Thoracic aorta (tissue), 2 donors: Measurements from ENCODE around the gene MCF2L. TPM values are rescaled to one million over a fixed set of nuclear protein-coding genes. Genes with fewer than 3 reads are reported as not detected.

Source experiments
- ATAC-seq: fragments of 150-250 bp; one replicate; pipeline ENCODE4 v1.8.0; 2017; ENCODE audit warnings: low read depth; ENCODE audit not compliant: insufficient number of reproducible peaks, low FRiP score
- DNase-seq: peaks from one replicate; pipeline ENCODE4 v3.0.0-alpha.2; 2020; ENCODE audit warnings: low spot score
- H3K27ac ChIP-seq, 2 donors: fragments of 200-600 bp; sonication (generic); 1 replicate in 1 of 2; 2 replicates in 1 of 2; pipeline ENCODE4 v1.5.1; 2016; ENCODE audit warnings: mild to moderate bottlenecking in 2 of 2, moderate library complexity in 2 of 2
- H3K27me3 ChIP-seq: fragments of 200-600 bp; sonication (generic); replicated peaks from 2 replicates; pipeline ENCODE4 v1.6.0; 2016; ENCODE audit warnings: mild to moderate bottlenecking; ENCODE audit not compliant: insufficient read depth
- H3K36me3 ChIP-seq: fragments of 200-600 bp; sonication (generic); one replicate; pipeline ENCODE4 v1.5.1; 2016
- H3K4me1 ChIP-seq, 2 donors: fragments of 200-600 bp; sonication (generic); 1 replicate in 1 of 2; 2 replicates in 1 of 2; pipeline versions ENCODE4 v1.5.1 to v1.6.0; 2016; ENCODE audit warnings: low read depth in 2 of 2, mild to moderate bottlenecking in 1 of 2; ENCODE audit not compliant: control insufficient read depth in 1 of 2
- H3K4me3 ChIP-seq: fragments of 200-600 bp; sonication (generic); 2 replicates; pipeline ENCODE4 v1.5.1; 2016; ENCODE audit warnings: mild to moderate bottlenecking
- H3K9me3 ChIP-seq: fragments of 200-600 bp; sonication (generic); 2 replicates; pipeline ENCODE4 v1.5.1; 2016
- total RNA-seq, 2 donors: library from RNA; depleted of rRNA; stranded (reverse); fragments of >200 nt; gene quantifications; one replicate each; pipeline versions ENCODE4 v1.1.0 to v1.2.3, GENCODE V29; 2016
- TF ChIP-seq, protein P1 (sequence below): fragments of 200-600 bp; sonication (generic); IDR thresholded peaks from one replicate; pipeline ENCODE4 v1.5.1; 2019; ENCODE audit warnings: antibody characterized with exemption

Gene MCF2L
- total RNA-seq, 2 donors from 2014 or later: 34.9 to 49.2 TPM

DNA sequence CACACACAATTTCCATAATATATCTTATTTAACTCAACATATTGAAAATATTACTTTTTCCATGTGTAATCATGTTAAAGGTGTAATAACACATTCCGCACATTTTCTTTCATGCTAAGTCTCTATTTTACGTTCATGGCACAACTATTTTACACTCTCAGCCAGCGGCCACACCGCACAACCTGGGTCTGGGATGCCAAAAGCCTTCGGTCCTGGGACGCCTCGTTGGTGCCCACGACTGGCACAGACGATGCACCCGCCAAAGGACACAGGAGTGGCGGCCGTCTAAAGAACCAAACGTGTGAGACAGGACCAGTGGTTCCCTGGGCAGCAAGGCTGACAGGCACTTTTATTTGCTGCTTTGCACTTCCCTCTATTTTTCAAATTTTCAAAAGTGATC, 179.4 kb downstream of the MCF2L start:
- Histone ChIP-seq H3K4me3 (no peak overlapping the region), H3K4me1 (peaks cover 7 to 15% of the 10 kb centered on the region in 2 donors), H3K9me3 (no peaks in the 10 kb centered on the region), H3K27me3 (no peaks in the 10 kb centered on the region), H3K27ac (no peak overlapping the region), H3K36me3 (no peaks in the 10 kb centered on the region)
- ATAC-seq: no peak
- TF ChIP-seq, protein P1, sequence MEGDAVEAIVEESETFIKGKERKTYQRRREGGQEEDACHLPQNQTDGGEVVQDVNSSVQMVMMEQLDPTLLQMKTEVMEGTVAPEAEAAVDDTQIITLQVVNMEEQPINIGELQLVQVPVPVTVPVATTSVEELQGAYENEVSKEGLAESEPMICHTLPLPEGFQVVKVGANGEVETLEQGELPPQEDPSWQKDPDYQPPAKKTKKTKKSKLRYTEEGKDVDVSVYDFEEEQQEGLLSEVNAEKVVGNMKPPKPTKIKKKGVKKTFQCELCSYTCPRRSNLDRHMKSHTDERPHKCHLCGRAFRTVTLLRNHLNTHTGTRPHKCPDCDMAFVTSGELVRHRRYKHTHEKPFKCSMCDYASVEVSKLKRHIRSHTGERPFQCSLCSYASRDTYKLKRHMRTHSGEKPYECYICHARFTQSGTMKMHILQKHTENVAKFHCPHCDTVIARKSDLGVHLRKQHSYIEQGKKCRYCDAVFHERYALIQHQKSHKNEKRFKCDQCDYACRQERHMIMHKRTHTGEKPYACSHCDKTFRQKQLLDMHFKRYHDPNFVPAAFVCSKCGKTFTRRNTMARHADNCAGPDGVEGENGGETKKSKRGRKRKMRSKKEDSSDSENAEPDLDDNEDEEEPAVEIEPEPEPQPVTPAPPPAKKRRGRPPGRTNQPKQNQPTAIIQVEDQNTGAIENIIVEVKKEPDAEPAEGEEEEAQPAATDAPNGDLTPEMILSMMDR: no peak
- DNase-seq: no peak

DNA sequence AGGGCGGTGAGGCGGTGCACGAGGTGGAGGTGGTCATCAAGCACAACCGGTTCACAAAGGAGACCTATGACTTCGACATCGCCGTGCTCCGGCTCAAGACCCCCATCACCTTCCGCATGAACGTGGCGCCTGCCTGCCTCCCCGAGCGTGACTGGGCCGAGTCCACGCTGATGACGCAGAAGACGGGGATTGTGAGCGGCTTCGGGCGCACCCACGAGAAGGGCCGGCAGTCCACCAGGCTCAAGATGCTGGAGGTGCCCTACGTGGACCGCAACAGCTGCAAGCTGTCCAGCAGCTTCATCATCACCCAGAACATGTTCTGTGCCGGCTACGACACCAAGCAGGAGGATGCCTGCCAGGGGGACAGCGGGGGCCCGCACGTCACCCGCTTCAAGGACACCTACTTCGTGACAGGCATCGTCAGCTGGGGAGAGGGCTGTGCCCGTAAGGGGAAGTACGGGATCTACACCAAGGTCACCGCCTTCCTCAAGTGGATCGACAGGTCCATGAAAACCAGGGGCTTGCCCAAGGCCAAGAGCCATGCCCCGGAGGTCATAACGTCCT, 180.0 kb downstream of the MCF2L start:
- TF ChIP-seq, protein P1: no peak
- DNase-seq: no peak
- ATAC-seq: no peak
- no peaks in the 10 kb centered on the region for H3K9me3 ChIP-seq
- peaks cover 7 to 17% of the 10 kb centered on the region in 2 donors for H3K4me1 ChIP-seq
- no peak overlapping the region for H3K4me3 ChIP-seq
- no peaks in the 10 kb centered on the region for H3K27me3 ChIP-seq
- no peak overlapping the region for H3K27ac ChIP-seq
- no peaks in the 10 kb centered on the region for H3K36me3 ChIP-seq

Other genes with a start within 250 kb of the MCF2L start
- not detected for gene F7, start 136.6 kb downstream of the MCF2L start, total RNA-seq
- gene F10, start 153.6 kb downstream of the MCF2L start, total RNA-seq: 10 to 100 TPM; 25.5 to 31.5 TPM
- gene PROZ, start 189.4 kb downstream of the MCF2L start, total RNA-seq: not detected
- gene PCID2, start 239.5 kb downstream of the MCF2L start, total RNA-seq: 10 to 100 TPM; 46.8 to 55.4 TPM
- gene CUL4A, start 240.4 kb downstream of the MCF2L start, total RNA-seq: 100 to 1,000 TPM; 112 to 156 TPM